ENCODE data around the gene PDE11A.

Gene PDE11A

DNA sequence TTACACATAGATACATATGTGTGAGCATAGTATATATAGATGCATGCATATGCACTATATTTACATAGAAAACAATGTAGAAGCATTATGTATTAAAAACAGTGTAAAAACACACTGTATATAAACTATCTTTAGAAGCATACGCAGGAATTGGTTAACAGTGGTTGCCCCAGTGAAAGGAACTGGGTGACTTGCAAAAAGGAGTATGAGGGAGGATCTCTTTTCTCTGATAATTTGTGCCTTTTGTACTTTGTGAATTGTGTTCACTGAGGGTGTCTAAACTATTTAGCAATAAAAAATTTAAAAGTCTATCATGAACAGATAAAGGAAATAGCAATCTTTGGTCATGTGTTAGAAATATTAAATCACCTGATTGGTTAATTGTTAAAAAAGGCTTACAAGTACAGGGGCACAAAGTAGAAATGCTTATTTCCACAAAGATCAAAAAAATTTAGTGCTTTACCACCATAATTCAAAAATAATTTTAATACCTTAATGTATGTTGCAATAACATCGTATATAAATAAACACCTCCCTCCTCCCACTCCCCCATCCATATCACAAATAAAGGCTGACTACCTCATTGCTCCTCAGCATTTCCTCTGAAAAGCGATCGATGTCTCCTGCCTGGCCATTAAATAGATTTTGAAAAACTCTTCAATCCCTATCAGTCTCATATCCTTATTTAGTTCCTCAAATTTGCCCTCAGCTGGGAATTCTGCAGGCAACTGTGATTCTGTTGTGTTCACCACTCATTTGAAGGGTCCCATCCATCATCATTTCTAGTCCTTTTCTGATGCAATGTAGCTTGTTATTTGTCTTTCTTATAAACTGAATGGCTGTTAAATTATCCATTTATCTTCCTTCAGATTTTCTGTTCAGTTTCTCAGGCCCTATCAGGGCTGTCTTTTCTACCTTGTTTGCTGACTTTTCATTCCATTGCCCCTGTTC is 422.7 kb downstream of the PDE11A start:
- DNase-seq: no peak
- no peaks in the 10 kb centered on the region for H3K36me3 ChIP-seq
- H3K27ac ChIP-seq: no peak overlapping the region
- no peaks in the 10 kb centered on the region for H3K27me3 ChIP-seq (ENCODE audit: insufficient read depth, low read depth, severe bottlenecking)
- TF ChIP-seq, protein P1, sequence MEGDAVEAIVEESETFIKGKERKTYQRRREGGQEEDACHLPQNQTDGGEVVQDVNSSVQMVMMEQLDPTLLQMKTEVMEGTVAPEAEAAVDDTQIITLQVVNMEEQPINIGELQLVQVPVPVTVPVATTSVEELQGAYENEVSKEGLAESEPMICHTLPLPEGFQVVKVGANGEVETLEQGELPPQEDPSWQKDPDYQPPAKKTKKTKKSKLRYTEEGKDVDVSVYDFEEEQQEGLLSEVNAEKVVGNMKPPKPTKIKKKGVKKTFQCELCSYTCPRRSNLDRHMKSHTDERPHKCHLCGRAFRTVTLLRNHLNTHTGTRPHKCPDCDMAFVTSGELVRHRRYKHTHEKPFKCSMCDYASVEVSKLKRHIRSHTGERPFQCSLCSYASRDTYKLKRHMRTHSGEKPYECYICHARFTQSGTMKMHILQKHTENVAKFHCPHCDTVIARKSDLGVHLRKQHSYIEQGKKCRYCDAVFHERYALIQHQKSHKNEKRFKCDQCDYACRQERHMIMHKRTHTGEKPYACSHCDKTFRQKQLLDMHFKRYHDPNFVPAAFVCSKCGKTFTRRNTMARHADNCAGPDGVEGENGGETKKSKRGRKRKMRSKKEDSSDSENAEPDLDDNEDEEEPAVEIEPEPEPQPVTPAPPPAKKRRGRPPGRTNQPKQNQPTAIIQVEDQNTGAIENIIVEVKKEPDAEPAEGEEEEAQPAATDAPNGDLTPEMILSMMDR (IDR thresholded peaks at IDR 0.05; ENCODE audit: low read depth, low read length): no peak
- H3K9me3 ChIP-seq (ENCODE audit: severe bottlenecking): no peaks in the 10 kb centered on the region
- H3K4me3 ChIP-seq (ENCODE audit: low read depth, low read length): no peak overlapping the region

DNA sequence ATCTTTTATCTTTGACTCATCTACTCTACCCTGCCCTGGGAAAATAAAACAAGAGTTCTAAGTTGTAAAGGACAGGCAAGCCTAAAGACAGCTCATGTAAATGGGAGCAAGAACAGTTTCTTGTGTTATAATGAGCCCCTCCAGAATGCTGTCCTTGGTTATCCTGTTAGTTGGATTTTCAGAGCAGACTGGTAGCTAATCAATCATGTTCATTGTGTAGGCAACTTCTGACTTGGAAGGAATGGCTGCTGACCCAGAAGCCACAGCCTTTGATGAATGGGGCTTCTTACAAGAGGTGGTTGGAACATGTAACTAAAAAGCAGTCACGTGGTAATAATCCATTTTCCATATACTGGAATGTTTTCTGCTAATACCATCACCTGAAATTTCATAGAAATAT is 425.8 kb downstream of the PDE11A start:
- DNase-seq: no peak
- Histone ChIP-seq H3K4me3 (ENCODE audit: low read depth, low read length) (no peak overlapping the region), H3K27me3 (ENCODE audit: insufficient read depth, low read depth, severe bottlenecking) (no peaks in the 10 kb centered on the region), H3K9me3 (ENCODE audit: severe bottlenecking) (peaks cover 7% of the 10 kb centered on the region), H3K27ac (no peak overlapping the region), H3K36me3 (no peaks in the 10 kb centered on the region)
- TF ChIP-seq, protein P1 (IDR thresholded peaks at IDR 0.05; ENCODE audit: low read depth, low read length): no peak

DNA sequence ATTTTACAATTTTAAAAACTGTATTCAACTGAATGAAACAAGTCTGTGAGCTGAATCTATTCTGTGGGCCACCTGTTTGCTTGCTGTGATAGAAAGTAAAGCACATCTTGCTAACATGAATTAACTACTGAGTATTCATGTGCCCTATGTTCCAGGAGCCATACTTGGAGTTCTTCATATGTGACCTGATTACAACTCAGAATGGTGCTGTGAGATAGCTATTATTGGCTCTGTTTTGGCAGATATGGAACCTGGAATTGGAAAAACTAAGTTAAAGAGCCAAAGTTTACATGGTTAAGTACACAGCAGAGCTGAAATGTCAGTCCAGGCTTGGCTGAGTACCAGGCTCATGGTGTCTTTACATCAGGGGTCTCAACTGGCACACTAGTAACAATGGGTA is 426.3 kb downstream of the PDE11A start:
- no peak overlapping the region for H3K27ac ChIP-seq
- H3K36me3 ChIP-seq: no peaks in the 10 kb centered on the region
- H3K27me3 ChIP-seq (ENCODE audit: insufficient read depth, low read depth, severe bottlenecking): no peaks in the 10 kb centered on the region
- DNase-seq: no peak
- peaks cover 7% of the 10 kb centered on the region for H3K9me3 ChIP-seq (ENCODE audit: severe bottlenecking)
- H3K4me3 ChIP-seq (ENCODE audit: low read depth, low read length): no peak overlapping the region
- TF ChIP-seq, protein P1 (IDR thresholded peaks at IDR 0.05; ENCODE audit: low read depth, low read length): no peak

DNA sequence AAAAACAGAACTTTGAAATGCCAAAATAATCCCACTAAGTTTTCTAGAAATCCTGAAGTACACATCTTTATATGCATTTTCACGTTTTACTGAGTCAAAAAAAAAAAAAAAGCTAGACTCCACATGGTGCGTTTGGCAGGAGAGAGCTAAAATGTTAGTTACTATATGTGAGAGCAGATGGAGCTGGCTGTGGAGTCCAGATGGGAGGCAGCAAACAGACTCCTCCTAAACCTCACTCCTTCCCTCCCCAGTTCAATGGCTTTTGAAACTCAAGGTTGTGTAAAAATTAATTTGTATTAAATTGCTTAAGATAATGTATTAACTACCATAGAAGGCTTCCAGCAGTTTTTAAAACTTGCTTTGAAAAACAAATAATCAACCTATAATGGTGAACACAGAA is 431.2 kb downstream of the PDE11A start:
- no peaks in the 10 kb centered on the region for H3K27me3 ChIP-seq (ENCODE audit: insufficient read depth, low read depth, severe bottlenecking)
- no peak overlapping the region for H3K4me3 ChIP-seq (ENCODE audit: low read depth, low read length)
- TF ChIP-seq, protein P1 (IDR thresholded peaks at IDR 0.05; ENCODE audit: low read depth, low read length): no peak
- no peaks in the 10 kb centered on the region for H3K36me3 ChIP-seq
- no peak for DNase-seq
- no peak overlapping the region for H3K27ac ChIP-seq
- H3K9me3 ChIP-seq (ENCODE audit: severe bottlenecking): peaks cover 7% of the 10 kb centered on the region

DNA sequence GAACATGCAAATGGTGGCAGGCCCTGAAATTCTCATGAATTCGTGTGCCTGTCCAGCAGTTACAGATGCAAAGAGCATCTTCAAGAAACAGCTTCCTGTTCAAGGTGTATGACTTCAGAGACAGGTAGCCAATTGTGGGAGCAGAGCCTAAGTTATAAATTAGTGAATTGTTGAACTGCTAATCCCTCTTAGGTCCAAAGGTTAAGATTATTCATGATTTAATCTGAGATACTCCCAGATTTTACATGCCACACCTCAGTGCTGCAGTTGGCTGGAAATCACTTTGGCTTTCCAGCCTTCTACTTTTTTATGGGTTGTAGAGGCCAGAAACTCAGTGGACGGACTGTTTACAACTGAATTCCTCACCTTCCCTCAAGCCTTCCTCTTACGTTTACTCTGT is 432.2 kb downstream of the PDE11A start:
- TF ChIP-seq, protein P1 (IDR thresholded peaks at IDR 0.05; ENCODE audit: low read depth, low read length): no peak
- peaks cover 7% of the 10 kb centered on the region for H3K9me3 ChIP-seq (ENCODE audit: severe bottlenecking)
- no peak for DNase-seq

More for the DNA sequence above, 432.2 kb downstream of the PDE11A start:
- Histone ChIP-seq H3K27me3 (ENCODE audit: insufficient read depth, low read depth, severe bottlenecking) (no peaks in the 10 kb centered on the region), H3K27ac (no peak overlapping the region), H3K36me3 (no peaks in the 10 kb centered on the region), H3K4me3 (ENCODE audit: low read depth, low read length) (no peak overlapping the region)

All from WERI-Rb-1 (cell line).